GM23338 (cell line): ENCODE measurements around the gene KDM4C. TPM values are rescaled to one million over a fixed set of nuclear protein-coding genes. Genes with fewer than 3 reads are reported as not detected.

Experiments
- ATAC-seq: fragments of 200-7000 bp; cut with Tn5 transposase; 3 replicates; pipeline ENCODE4 v1.9.1; 2020
- DNase-seq: peaks from one replicate; pipeline ENCODE4 v3.0.0-alpha.2; 2015; ENCODE audit warnings: low spot score
- H2AFZ ChIP-seq: fragments of 200-600 bp; sonication (generic); 2 replicates; pipeline ENCODE4 v1.8.0; 2016; ENCODE audit warnings: antibody characterized with exemption, mild to moderate bottlenecking, moderate library complexity
- H3F3A ChIP-seq: fragments of 200-600 bp; sonication (generic); replicated peaks from 2 replicates; pipeline ENCODE4 v1.8.0; 2017; ENCODE audit warnings: antibody characterized with exemption, mixed run types, low read depth
- H3K27ac ChIP-seq: fragments of 200-600 bp; sonication (generic); 2 replicates; pipeline ENCODE4 v1.6.1; 2016; ENCODE audit warnings: low read depth
- H3K27me3 ChIP-seq: fragments of 200-600 bp; sonication (generic); 2 replicates; pipeline ENCODE4 v1.8.0; 2016; ENCODE audit warnings: mild to moderate bottlenecking, mixed run types, moderate library complexity; ENCODE audit not compliant: insufficient read depth
- H3K36me3 ChIP-seq: fragments of 200-600 bp; sonication (generic); 2 replicates; pipeline ENCODE4 v1.8.0; 2016; ENCODE audit warnings: mild to moderate bottlenecking; ENCODE audit not compliant: insufficient read depth
- H3K4me1 ChIP-seq: fragments of 200-600 bp; sonication (generic); 2 replicates; pipeline ENCODE4 v1.8.0; 2016; ENCODE audit warnings: mild to moderate bottlenecking, moderate library complexity; ENCODE audit not compliant: insufficient read depth
- H3K4me2 ChIP-seq: fragments of 200-600 bp; sonication (generic); 2 replicates; pipeline ENCODE4 v1.7.1; 2017; ENCODE audit warnings: mixed run types
- H3K4me3 ChIP-seq: fragments of 200-600 bp; sonication (generic); 2 replicates; pipeline ENCODE4 v1.6.1; 2016; ENCODE audit warnings: mixed run types
- H3K79me2 ChIP-seq: fragments of 200-600 bp; sonication (generic); replicated peaks from 2 replicates; pipeline ENCODE4 v1.8.0; 2017; ENCODE audit warnings: mild to moderate bottlenecking; ENCODE audit not compliant: insufficient read depth
- H3K9me2 ChIP-seq: fragments of 200-600 bp; sonication (generic); 2 replicates; pipeline ENCODE4 v1.8.0; 2017; ENCODE audit not compliant: insufficient read depth
- H4K20me1 ChIP-seq: fragments of 200-600 bp; sonication (generic); replicated peaks from 2 replicates; pipeline ENCODE4 v1.8.0; 2017; ENCODE audit warnings: mild to moderate bottlenecking; ENCODE audit not compliant: insufficient read depth
- H3K27ac Mint-ChIP-seq: 2 replicates; pipeline ENCODE4 v1.8.0; 2020; ENCODE audit warnings: inconsistent platforms, mild to moderate bottlenecking, moderate library complexity, mixed read lengths
- H3K27me3 Mint-ChIP-seq: 3 replicates; pipeline ENCODE4 v1.8.0; 2022; ENCODE audit warnings: low read depth, mild to moderate bottlenecking, moderate library complexity, mixed read lengths, inconsistent platforms; ENCODE audit not compliant: insufficient read depth, poor library complexity
- H3K36me3 Mint-ChIP-seq: 3 replicates; pipeline ENCODE4 v1.8.0; 2021; ENCODE audit warnings: low read depth, mild to moderate bottlenecking, inconsistent platforms, moderate library complexity, mixed read lengths
- H3K4me1 Mint-ChIP-seq: 3 replicates; pipeline ENCODE4 v1.8.0; 2020; ENCODE audit warnings: mild to moderate bottlenecking, inconsistent platforms, mixed read lengths
- H3K4me3 Mint-ChIP-seq: 3 replicates; pipeline ENCODE4 v1.8.0; 2021; ENCODE audit warnings: moderate library complexity, mild to moderate bottlenecking, inconsistent platforms, mixed read lengths
- H3K9me3 Mint-ChIP-seq: 3 replicates; pipeline ENCODE4 v1.8.0; 2020; ENCODE audit warnings: moderate library complexity, mild to moderate bottlenecking, inconsistent platforms, mixed read lengths
- CREB1 ChIP-seq: fragments of 250-450 bp; sonication (Bioruptor Pico); IDR thresholded peaks from 2 replicates; pipeline ENCODE4 v1.5.0; 2020; ENCODE audit warnings: low read depth, mild to moderate bottlenecking, moderate library complexity
- CTCF ChIP-seq, 2 experiments: fragments of 200-600 bp in 1 of 2; sonication (generic) in 1 of 2; conservative IDR thresholded peaks; 2 replicates each; pipeline versions ENCODE4 v1.5.1 to v1.6.1; 2016 to 2017; ENCODE audit warnings: antibody characterized with exemption in 2 of 2, low read depth in 2 of 2, mild to moderate bottlenecking in 2 of 2, moderate library complexity in 1 of 2
- EZH2 ChIP-seq: fragments of 200-600 bp; sonication (generic); IDR thresholded peaks from one replicate; pipeline ENCODE4 v1.8.0; 2017; ENCODE audit warnings: antibody characterized with exemption, mild to moderate bottlenecking, low read depth; ENCODE audit not compliant: unreplicated experiment
- EZH2phosphoT487 ChIP-seq: fragments of 200-600 bp; sonication (generic); IDR thresholded peaks from one replicate; pipeline ENCODE4 v1.8.1; 2018; ENCODE audit warnings: antibody characterized with exemption; ENCODE audit not compliant: unreplicated experiment
- JUNB ChIP-seq: IDR thresholded peaks from one replicate; pipeline ENCODE4 v1.6.1; 2016; ENCODE audit warnings: antibody characterized with exemption; ENCODE audit not compliant: unreplicated experiment
- NANOG ChIP-seq: IDR thresholded peaks from 2 replicates; pipeline ENCODE4 v1.6.1; 2016; ENCODE audit warnings: antibody characterized with exemption, borderline replicate concordance
- POLR2AphosphoS5 ChIP-seq: IDR thresholded peaks from 2 replicates; pipeline ENCODE4 v1.6.1; 2016; ENCODE audit warnings: antibody characterized with exemption, low read depth
- REST ChIP-seq: IDR thresholded peaks from one replicate; pipeline ENCODE4 v1.6.1; 2018; ENCODE audit warnings: antibody characterized with exemption; ENCODE audit not compliant: unreplicated experiment
- STAT1 ChIP-seq: IDR thresholded peaks from one replicate; pipeline ENCODE4 v1.6.1; 2016; ENCODE audit warnings: antibody characterized with exemption; ENCODE audit not compliant: unreplicated experiment
- ZNF114 ChIP-seq: fragments of 250-450 bp; sonication (Bioruptor Pico); IDR thresholded peaks from 2 replicates; pipeline ENCODE4 v1.5.0; 2020; ENCODE audit warnings: mild to moderate bottlenecking, moderate library complexity
- ZNF331 ChIP-seq: fragments of 250-450 bp; sonication (Bioruptor Pico); IDR thresholded peaks from 2 replicates; pipeline ENCODE4 v1.5.0; 2020; ENCODE audit warnings: low read depth, mild to moderate bottlenecking, moderate library complexity
- polyA plus RNA-seq: library from polyadenylated mRNA; unstranded; fragments of >200 nt; fragmentation: Nextera tagmentation; extraction: Ambion mirVana; gene quantifications from 2 replicates; pipeline ENCODE4 v1.2.1, GENCODE V29; 2016
- total RNA-seq: library from RNA; depleted of rRNA; stranded (reverse); fragments of >200 nt; shearing (Covaris generic); gene quantifications from 2 replicates; pipeline ENCODE4 v1.2.3, GENCODE V29; 2014

KDM4C gene
- total and polyA plus RNA-seq, 2 experiments from 2014 or later: 12.0 to 43.8 TPM

- Mint-ChIP-seq H3K4me1 (peaks cover 43% of the 10 kb centered on the region), H3K9me3 (no peaks in the 10 kb centered on the region), H3K4me3 (no peak overlapping the region), H3K27ac (no peak overlapping the region), H3K27me3 (no peaks in the 10 kb centered on the region), H3K36me3 (no peaks in the 10 kb centered on the region)
- Histone ChIP-seq H3F3A (no peaks in the 10 kb centered on the region), H3K9me2 (no peaks in the 10 kb centered on the region), H3K4me1 (peaks cover 33% of the 10 kb centered on the region), H3K36me3 (no peaks in the 10 kb centered on the region), H3K27me3 (no peaks in the 10 kb centered on the region), H4K20me1 (no peaks in the 10 kb centered on the region), H3K4me2 (no peak overlapping the region), H2AFZ (no peak overlapping the region), H3K79me2 (no peaks in the 10 kb centered on the region), H3K4me3 (no peak overlapping the region), H3K27ac (no peak overlapping the region)
- TF ChIP-seq CTCF (conservative IDR thresholded peaks at IDR 0.05; ENCODE audit: low read depth in 2 of 2) (peak; percentile 55 to 67), EZH2phosphoT487 (no peak)
- ATAC-seq (no peak), DNase-seq (peak; percentile 39)
Observed at GRCh38 chr9:6910032-6910431, 152.3 kb downstream of the KDM4C start.

- Mint-ChIP-seq H3K4me1 (peaks cover 45% of the 10 kb centered on the region), H3K36me3 (no peaks in the 10 kb centered on the region), H3K9me3 (no peaks in the 10 kb centered on the region), H3K27ac (no peak overlapping the region), H3K4me3 (no peak overlapping the region), H3K27me3 (no peaks in the 10 kb centered on the region)
- Histone ChIP-seq H3F3A (no peaks in the 10 kb centered on the region), H3K4me2 (no peak overlapping the region), H3K36me3 (no peaks in the 10 kb centered on the region), H3K4me1 (peaks cover 38% of the 10 kb centered on the region), H3K4me3 (no peak overlapping the region), H3K79me2 (no peaks in the 10 kb centered on the region), H3K27me3 (no peaks in the 10 kb centered on the region), H4K20me1 (no peaks in the 10 kb centered on the region), H3K9me2 (no peaks in the 10 kb centered on the region), H2AFZ (no peak overlapping the region), H3K27ac (no peak overlapping the region)
- DNase-seq (no peak), ATAC-seq (no peak)
- TF ChIP-seq ZNF114 (CRISPR knock-in tag): no peak
- no peak for TF ChIP-seq CTCF (conservative IDR thresholded peaks at IDR 0.05; ENCODE audit: low read depth in 2 of 2)
- TF ChIP-seq CREB1: no peak
- TF ChIP-seq REST: no peak
- TF ChIP-seq JUNB: no peak
- no peak for TF ChIP-seq POLR2AphosphoS5
- no peak for TF ChIP-seq STAT1
- TF ChIP-seq NANOG: no peak
- TF ChIP-seq ZNF331 (CRISPR knock-in tag): no peak
- TF ChIP-seq EZH2: no peak
Observed at GRCh38 chr9:6910497-6910896, 152.7 kb downstream of the KDM4C start.
